OCI-LY1 (cell line): ENCODE data around the gene EDDM3A.
"Not testable (repeated sequence)": the region's sequence is repeated elsewhere in the genome, so short reads cannot be mapped to it uniquely, and the experiment has no call there.

Experiments
- EZH2 ChIP-seq: fragments of 200-600 bp; sonication (generic), shearing (Covaris generic); IDR thresholded peaks from 2 replicates; pipeline ENCODE4 v1.8.0; 2017; ENCODE audit warnings: borderline replicate concordance, mixed run types, mild to moderate bottlenecking, antibody characterized with exemption, low read length, moderate library complexity, mixed read lengths
- TF ChIP-seq, protein P1 (sequence below): fragments of 200-600 bp; sonication (generic), shearing (Covaris generic); IDR thresholded peaks from 2 replicates; pipeline ENCODE4 v1.5.1; 2017; ENCODE audit warnings: mild to moderate bottlenecking, antibody characterized with exemption, low read length, moderate library complexity, mixed read lengths

DNA sequence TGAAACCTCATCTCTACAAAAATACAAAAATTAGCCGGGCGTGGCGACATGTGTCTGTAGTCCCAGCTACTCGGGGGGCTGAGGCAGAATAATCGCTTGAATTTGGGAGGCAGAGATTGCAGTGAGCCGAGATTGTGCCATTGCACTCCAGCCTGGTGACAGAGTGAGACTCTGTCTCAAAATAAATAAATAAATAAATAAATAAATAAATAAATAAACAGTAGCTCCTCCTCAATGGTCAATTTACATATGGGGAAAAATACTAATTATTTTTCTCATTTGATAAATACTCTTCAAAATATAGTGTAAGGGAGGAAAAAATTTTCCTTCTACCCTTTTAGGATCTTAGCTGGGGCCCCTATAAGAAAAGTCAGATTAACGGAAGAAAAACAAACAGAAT, 7.4 kb upstream of the EDDM3A start:
- TF ChIP-seq, protein P1, sequence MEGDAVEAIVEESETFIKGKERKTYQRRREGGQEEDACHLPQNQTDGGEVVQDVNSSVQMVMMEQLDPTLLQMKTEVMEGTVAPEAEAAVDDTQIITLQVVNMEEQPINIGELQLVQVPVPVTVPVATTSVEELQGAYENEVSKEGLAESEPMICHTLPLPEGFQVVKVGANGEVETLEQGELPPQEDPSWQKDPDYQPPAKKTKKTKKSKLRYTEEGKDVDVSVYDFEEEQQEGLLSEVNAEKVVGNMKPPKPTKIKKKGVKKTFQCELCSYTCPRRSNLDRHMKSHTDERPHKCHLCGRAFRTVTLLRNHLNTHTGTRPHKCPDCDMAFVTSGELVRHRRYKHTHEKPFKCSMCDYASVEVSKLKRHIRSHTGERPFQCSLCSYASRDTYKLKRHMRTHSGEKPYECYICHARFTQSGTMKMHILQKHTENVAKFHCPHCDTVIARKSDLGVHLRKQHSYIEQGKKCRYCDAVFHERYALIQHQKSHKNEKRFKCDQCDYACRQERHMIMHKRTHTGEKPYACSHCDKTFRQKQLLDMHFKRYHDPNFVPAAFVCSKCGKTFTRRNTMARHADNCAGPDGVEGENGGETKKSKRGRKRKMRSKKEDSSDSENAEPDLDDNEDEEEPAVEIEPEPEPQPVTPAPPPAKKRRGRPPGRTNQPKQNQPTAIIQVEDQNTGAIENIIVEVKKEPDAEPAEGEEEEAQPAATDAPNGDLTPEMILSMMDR: not testable (repeated sequence)
- not testable (repeated sequence) for TF ChIP-seq EZH2
